ENCODE measurements around the gene RBM10. TPM values are rescaled to one million over a fixed set of nuclear protein-coding genes. Genes with fewer than 3 reads are reported as not detected.

Gene RBM10
- total RNA-seq, 2 experiments from 2014 or later = 44.9 to 45.6 TPM

DNA sequence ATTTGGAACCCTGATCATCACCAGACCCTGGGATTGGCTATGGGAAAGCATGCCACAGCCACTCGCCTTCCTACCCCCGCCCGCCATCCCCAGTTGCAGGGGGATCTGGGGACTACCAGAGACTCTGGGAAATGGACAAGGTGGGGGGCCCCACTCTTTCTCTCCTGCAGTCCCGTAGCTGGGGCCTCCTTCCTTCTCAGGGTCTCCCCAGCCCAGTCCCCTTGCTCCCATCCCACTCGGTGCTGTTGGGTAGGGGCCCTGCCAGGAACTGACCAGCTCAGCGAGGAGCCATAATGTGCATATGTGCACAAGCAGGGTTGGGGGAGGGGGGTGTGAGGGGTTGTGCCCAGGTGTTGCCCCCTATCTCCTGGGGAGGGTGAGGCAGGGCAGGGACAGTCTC is 84.4 kb downstream of the RBM10 start:
- Histone ChIP-seq H3K4me1 (ENCODE audit: insufficient read depth, low read length, poor library complexity, severe bottlenecking) (peaks cover 9% of the 10 kb centered on the region), H3K27ac (ENCODE audit: low read depth, low read length, poor library complexity, severe bottlenecking) (no peak overlapping the region), H3K36me3 (ENCODE audit: insufficient read depth, low read length) (peaks cover 62% of the 10 kb centered on the region), H3K4me2 (ENCODE audit: low read length) (no peak overlapping the region), H4K20me1 (ENCODE audit: insufficient read depth, low read length) (no peaks in the 10 kb centered on the region), H3K9me2 (ENCODE audit: insufficient read depth, low read length) (no peaks in the 10 kb centered on the region), H3K9me3 (ENCODE audit: low read length) (no peaks in the 10 kb centered on the region), H2AFZ (ENCODE audit: low read length) (no peak overlapping the region), H3K4me3 (ENCODE audit: low read depth, low read length, poor library complexity, severe bottlenecking) (no peak overlapping the region), H3K79me2 (ENCODE audit: insufficient read depth, low read depth, low read length) (peaks cover 8% of the 10 kb centered on the region)
- BruUV-seq (replicated peaks) = no TSS peak
- ChIA-PET CTCF (ENCODE audit: unreplicated experiment) (no interaction called here), POLR2A (no interaction called here)
- no peak for DNase-seq (ENCODE audit: low spot score)
- intact Hi-C loops (cut with micrococcal nuclease; ENCODE audit: unreplicated experiment) = no loop called here
- no peak for TF ChIP-seq EZH2phosphoT487 (IDR thresholded peaks at IDR 0.05; ENCODE audit: borderline replicate concordance, low read depth, low read length)
- TF ChIP-seq, protein P1, sequence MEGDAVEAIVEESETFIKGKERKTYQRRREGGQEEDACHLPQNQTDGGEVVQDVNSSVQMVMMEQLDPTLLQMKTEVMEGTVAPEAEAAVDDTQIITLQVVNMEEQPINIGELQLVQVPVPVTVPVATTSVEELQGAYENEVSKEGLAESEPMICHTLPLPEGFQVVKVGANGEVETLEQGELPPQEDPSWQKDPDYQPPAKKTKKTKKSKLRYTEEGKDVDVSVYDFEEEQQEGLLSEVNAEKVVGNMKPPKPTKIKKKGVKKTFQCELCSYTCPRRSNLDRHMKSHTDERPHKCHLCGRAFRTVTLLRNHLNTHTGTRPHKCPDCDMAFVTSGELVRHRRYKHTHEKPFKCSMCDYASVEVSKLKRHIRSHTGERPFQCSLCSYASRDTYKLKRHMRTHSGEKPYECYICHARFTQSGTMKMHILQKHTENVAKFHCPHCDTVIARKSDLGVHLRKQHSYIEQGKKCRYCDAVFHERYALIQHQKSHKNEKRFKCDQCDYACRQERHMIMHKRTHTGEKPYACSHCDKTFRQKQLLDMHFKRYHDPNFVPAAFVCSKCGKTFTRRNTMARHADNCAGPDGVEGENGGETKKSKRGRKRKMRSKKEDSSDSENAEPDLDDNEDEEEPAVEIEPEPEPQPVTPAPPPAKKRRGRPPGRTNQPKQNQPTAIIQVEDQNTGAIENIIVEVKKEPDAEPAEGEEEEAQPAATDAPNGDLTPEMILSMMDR (conservative IDR thresholded peaks at IDR 0.05; ENCODE audit: low read length) = no peak

DNA sequence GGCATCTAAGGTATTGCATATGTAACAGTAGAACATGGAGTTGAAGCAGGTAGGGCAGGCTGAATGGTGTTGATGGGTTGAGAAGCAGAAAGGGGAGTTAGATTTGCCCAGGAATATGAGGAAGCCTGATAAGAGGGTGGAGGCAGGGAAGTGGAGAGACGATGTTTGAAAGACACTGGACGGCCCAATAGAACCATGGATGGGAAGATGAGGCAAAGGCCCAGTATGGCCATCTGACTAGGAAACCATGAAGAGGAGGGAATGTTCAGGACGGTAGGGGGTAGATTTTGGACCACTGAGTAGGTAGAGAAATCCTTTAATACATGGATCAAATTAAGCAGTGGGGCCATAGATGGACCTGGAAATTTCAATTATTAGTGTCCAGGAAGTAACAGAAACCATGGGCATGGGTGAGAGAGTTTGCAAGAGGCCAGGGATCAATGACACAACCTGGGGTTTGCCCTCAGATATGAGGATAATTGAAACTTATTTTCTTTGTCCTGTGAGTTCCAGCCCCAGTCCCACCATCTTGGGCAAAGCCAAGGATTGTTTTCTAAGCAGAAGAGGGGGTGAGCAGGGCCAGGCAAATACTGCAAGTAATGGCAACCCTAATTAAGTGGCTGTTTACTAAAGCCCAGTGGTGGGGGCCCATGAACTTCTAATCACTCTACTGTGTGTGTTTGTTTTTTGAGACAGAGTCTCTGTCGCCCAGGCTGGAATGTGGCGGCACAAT is 85.3 kb downstream of the RBM10 start:
- no peak overlapping the region for H3K4me2 ChIP-seq (ENCODE audit: low read length)
- peaks cover 17% of the 10 kb centered on the region for H3K79me2 ChIP-seq (ENCODE audit: insufficient read depth, low read depth, low read length)
- no peak overlapping the region for H2AFZ ChIP-seq (ENCODE audit: low read length)
- no peak for TF ChIP-seq EZH2phosphoT487 (IDR thresholded peaks at IDR 0.05; ENCODE audit: borderline replicate concordance, low read depth, low read length)
- TF ChIP-seq, protein P1 (conservative IDR thresholded peaks at IDR 0.05; ENCODE audit: low read length) = no peak
- intact Hi-C loops (cut with micrococcal nuclease; ENCODE audit: unreplicated experiment) = no loop called here
- no TSS peak for BruUV-seq (replicated peaks)
- DNase-seq (ENCODE audit: low spot score) = no peak
- H3K9me3 ChIP-seq (ENCODE audit: low read length) = no peaks in the 10 kb centered on the region
- peaks cover 53% of the 10 kb centered on the region for H3K36me3 ChIP-seq (ENCODE audit: insufficient read depth, low read length)
- no peaks in the 10 kb centered on the region for H4K20me1 ChIP-seq (ENCODE audit: insufficient read depth, low read length)
- H3K9me2 ChIP-seq (ENCODE audit: insufficient read depth, low read length) = no peaks in the 10 kb centered on the region
- no peak overlapping the region for H3K27ac ChIP-seq (ENCODE audit: low read depth, low read length, poor library complexity, severe bottlenecking)
- POLR2A ChIA-PET = no interaction called here
- CTCF ChIA-PET (ENCODE audit: unreplicated experiment) = no interaction called here
- H3K4me1 ChIP-seq (ENCODE audit: insufficient read depth, low read length, poor library complexity, severe bottlenecking) = peaks cover 17% of the 10 kb centered on the region
- no peak overlapping the region for H3K4me3 ChIP-seq (ENCODE audit: low read depth, low read length, poor library complexity, severe bottlenecking)

DNA sequence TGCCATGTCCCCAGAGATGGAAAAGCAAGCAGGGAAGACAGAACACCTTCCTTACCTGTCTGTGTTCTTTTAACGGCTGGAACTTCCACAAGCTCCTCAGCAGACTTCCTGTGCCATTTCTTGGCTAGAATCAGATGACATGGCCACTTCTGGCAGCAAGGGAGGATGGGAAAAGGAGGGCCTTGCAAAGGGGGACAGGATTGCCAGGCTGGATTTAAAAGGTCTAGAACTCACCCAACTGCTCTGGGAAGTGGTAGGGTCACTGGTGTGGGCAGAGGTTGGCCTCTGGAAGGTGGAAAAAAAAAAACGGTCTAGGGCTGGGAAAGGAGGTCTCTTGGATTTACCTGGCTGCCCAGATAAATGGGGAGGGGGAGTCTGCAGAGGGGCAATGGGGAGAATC is 86.1 kb downstream of the RBM10 start:
- no peaks in the 10 kb centered on the region for H3K9me2 ChIP-seq (ENCODE audit: insufficient read depth, low read length)
- no TSS peak for BruUV-seq (replicated peaks)
- no peak overlapping the region for H3K4me2 ChIP-seq (ENCODE audit: low read length)
- peaks cover 25% of the 10 kb centered on the region for H3K79me2 ChIP-seq (ENCODE audit: insufficient read depth, low read depth, low read length)
- peaks cover 17% of the 10 kb centered on the region for H3K4me1 ChIP-seq (ENCODE audit: insufficient read depth, low read length, poor library complexity, severe bottlenecking)
- H3K27ac ChIP-seq (ENCODE audit: low read depth, low read length, poor library complexity, severe bottlenecking) = peak overlapping the region; percentile 91
- ChIA-PET CTCF (ENCODE audit: unreplicated experiment) (no interaction called here), POLR2A (no interaction called here)
- DNase-seq (ENCODE audit: low spot score) = no peak
- H3K4me3 ChIP-seq (ENCODE audit: low read depth, low read length, poor library complexity, severe bottlenecking) = no peak overlapping the region
- H4K20me1 ChIP-seq (ENCODE audit: insufficient read depth, low read length) = no peaks in the 10 kb centered on the region
- TF ChIP-seq EZH2phosphoT487 (IDR thresholded peaks at IDR 0.05; ENCODE audit: borderline replicate concordance, low read depth, low read length) = no peak
- TF ChIP-seq, protein P1 (conservative IDR thresholded peaks at IDR 0.05; ENCODE audit: low read length) = no peak
- no peak overlapping the region for H2AFZ ChIP-seq (ENCODE audit: low read length)
- H3K36me3 ChIP-seq (ENCODE audit: insufficient read depth, low read length) = peaks cover 45% of the 10 kb centered on the region
- intact Hi-C loops (cut with micrococcal nuclease; ENCODE audit: unreplicated experiment) = no loop called here
- no peaks in the 10 kb centered on the region for H3K9me3 ChIP-seq (ENCODE audit: low read length)
